ENCODE results near the gene WDR76.
"Not testable (repeated sequence)": the region's sequence is repeated elsewhere in the genome, so short reads cannot be mapped to it uniquely, and the experiment has no call there.

WDR76 gene

DNA sequence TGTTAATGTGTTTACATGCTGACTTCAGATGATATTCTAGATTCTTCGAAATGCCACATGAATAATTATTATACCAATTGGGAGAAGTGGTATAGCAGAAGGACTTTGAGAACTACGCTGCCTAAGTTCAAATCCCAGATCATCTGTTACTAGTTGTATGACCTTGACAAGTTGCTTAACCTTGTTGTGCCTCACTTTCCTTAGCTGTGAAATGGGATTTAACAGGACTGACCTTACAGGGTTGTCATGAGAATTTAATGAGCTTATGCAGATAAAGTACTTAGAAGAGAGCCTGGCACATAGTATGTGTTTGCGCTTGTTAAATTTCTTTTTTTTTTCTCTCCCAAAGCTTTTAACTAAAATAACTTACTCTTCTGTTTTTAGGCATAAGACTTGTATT is 24.4 kb downstream of the WDR76 start:
- H3K4me3 ChIP-seq (replicated peaks; ENCODE audit: low read depth, low read length) = no peak overlapping the region
- TF ChIP-seq, protein P1, sequence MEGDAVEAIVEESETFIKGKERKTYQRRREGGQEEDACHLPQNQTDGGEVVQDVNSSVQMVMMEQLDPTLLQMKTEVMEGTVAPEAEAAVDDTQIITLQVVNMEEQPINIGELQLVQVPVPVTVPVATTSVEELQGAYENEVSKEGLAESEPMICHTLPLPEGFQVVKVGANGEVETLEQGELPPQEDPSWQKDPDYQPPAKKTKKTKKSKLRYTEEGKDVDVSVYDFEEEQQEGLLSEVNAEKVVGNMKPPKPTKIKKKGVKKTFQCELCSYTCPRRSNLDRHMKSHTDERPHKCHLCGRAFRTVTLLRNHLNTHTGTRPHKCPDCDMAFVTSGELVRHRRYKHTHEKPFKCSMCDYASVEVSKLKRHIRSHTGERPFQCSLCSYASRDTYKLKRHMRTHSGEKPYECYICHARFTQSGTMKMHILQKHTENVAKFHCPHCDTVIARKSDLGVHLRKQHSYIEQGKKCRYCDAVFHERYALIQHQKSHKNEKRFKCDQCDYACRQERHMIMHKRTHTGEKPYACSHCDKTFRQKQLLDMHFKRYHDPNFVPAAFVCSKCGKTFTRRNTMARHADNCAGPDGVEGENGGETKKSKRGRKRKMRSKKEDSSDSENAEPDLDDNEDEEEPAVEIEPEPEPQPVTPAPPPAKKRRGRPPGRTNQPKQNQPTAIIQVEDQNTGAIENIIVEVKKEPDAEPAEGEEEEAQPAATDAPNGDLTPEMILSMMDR (IDR thresholded peaks at IDR 0.05; ENCODE audit: low read length, missing control alignments) = no peak
- no peak for DNase-seq (ENCODE audit: low read depth)

DNA sequence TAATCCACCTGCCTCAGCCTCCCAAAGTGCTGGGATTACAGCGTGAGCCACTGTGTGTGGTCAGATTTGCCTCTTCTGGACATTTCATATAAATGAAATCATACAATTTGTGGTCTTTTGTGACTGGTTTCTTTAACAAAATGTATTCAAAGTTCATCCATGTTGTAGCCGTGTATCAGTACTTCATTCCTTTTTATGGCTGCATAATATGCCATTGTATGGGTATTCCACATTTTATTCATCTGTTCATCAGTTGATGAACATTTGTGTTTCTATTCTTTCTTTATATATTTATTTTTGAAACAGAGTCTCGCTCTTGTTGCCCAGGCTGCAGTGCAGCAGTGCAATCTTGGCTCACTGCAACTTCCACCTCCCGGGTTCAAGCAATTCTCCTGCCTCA is 25.8 kb downstream of the WDR76 start:
- no peak for DNase-seq (ENCODE audit: low read depth)
- TF ChIP-seq, protein P1 (IDR thresholded peaks at IDR 0.05; ENCODE audit: low read length, missing control alignments) = no peak
- no peak overlapping the region for H3K4me3 ChIP-seq (replicated peaks; ENCODE audit: low read depth, low read length)

DNA sequence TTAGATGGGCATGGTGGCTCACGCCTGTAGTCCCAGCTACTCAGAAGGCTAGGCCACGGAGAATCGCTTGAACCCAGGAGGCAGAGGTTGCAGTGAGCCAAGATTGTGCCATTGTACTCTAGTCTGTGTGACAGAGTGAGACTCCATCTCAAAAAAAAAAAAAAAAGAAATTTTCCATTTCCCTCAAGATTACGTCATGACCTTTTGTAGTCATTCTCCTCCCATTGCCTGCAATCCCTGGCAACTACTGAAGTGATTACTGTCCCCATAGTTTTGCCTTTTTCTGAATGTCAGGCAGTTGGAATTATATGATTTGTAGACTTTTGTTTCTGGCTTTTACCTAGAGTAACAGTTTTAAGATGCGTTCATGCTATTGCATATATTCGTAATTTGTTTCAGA is 28.0 kb downstream of the WDR76 start:
- peak; percentile 55 for DNase-seq (ENCODE audit: low read depth)
- H3K4me3 ChIP-seq (replicated peaks; ENCODE audit: low read depth, low read length) = no peak overlapping the region
- TF ChIP-seq, protein P1 (IDR thresholded peaks at IDR 0.05; ENCODE audit: low read length, missing control alignments) = no peak

DNA sequence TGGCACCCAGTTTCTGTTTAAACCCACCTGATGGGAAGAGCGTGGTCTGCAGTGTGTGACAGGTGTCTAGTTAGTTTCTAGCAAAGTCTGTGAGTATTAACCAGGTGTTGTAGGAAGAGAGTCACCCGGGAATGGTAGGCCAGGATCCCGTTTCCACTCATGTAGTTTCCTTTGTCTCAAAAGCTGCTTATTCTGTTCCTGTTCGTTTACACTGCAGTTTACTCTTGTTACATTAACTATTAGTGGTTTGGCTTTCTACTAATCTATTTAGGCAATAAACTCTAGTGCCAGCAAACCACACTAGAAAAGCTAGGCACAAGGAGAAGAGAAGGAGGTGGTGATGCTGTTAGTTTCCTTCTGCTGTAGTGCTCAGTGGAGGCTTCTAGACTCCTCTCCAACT is 32.7 kb downstream of the WDR76 start:
- H3K4me3 ChIP-seq (replicated peaks; ENCODE audit: low read depth, low read length) = no peak overlapping the region
- TF ChIP-seq, protein P1 (IDR thresholded peaks at IDR 0.05; ENCODE audit: low read length, missing control alignments) = no peak
- DNase-seq (ENCODE audit: low read depth) = no peak

DNA sequence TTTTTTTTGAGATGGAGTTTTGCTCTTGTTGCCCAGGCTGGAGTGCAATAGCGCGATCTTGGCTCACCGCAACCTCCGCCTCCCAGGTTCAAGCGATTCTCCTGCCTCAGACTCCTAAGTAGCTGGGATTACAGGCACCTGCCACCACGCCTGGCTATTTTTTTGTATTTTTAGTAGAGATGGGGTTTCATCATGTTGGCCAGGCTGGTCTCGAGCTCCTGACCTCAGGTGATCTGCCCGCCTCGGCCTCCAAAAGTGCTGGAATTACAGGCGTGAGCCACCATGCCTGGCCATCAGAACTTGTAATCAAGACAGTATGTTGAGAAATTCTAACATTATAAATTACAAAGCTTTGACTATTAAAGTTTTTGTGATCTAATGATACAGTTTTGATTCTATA is 39.8 kb downstream of the WDR76 start:
- DNase-seq (ENCODE audit: low read depth); H3K4me3 ChIP-seq (replicated peaks; ENCODE audit: low read depth, low read length): not testable (repeated sequence)

DNA sequence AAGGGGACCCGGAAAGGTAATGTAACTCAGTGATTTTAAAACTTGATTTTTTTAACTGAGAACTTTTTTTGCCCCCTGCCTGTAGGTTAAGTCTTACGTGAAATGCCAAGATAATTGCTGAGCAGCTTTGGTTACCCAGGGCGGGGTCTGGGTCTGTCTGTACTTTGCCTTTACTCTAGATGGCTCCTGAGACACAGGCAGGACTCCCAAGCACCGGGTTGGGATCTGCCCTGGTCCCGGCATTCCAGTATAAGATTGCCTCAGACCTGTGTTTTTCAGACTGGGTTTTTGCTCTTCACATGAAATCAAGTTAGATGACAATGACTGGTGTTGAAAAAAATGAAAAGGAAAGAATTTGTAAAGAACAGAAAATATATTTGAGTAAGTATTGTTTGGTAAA is 40.3 kb downstream of the WDR76 start:
- H3K4me3 ChIP-seq (replicated peaks; ENCODE audit: low read depth, low read length) = no peak overlapping the region
- no peak for DNase-seq (ENCODE audit: low read depth)
- TF ChIP-seq, protein P1 (IDR thresholded peaks at IDR 0.05; ENCODE audit: low read length, missing control alignments) = no peak

DNA sequence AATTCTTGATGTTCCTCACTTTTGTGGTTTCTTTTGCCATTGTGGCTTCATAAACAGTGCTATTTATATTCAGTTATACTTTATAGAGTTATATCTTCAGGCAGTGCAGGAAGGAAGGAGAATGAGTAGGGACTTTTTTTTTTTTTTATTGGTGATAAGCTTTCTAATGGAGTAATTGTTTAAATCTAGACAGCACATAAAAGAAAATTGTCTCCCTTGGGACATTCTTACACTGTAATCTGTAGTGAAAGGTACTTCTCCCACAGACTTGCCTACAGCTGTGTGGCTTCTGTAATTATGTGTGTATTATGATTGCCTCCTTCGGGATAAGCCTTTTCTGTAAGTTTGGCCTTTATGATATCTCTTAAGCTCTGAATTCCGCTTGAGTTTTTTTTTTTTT is 41.6 kb downstream of the WDR76 start:
- H3K4me3 ChIP-seq (replicated peaks; ENCODE audit: low read depth, low read length) = no peak overlapping the region
- DNase-seq (ENCODE audit: low read depth) = peak; percentile 51
- TF ChIP-seq, protein P1 (IDR thresholded peaks at IDR 0.05; ENCODE audit: low read length, missing control alignments) = no peak

DNA sequence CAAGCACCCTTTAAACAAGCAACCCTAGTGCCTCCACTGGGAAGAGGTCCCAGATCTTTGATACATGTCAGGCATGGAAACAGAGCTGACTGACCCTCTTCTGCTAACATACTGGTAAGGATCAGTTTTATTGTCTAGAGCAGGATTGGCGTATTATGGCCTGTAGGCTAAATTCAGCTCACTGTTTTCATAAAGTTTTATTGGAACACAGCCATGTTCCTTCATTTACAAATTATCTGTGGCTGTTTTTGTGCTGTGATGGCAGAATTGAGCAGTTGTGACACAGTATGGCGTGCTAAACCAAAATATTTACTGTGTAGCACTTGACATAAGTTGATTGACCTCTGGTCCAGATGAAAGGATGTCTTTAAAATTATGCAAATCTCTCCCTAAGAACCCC is 45.0 kb downstream of the WDR76 start:
- no peak for DNase-seq (ENCODE audit: low read depth)
- no peak overlapping the region for H3K4me3 ChIP-seq (replicated peaks; ENCODE audit: low read depth, low read length)
- TF ChIP-seq, protein P1 (IDR thresholded peaks at IDR 0.05; ENCODE audit: low read length, missing control alignments) = no peak
